MM.1S (cell line): Measurements from ENCODE around the gene ARHGEF11.

Source experiments
- EZH2phosphoT487 ChIP-seq: fragments of 300-600 bp; sonication (generic); IDR thresholded peaks from 2 replicates; pipeline ENCODE4 v1.6.1; 2018; ENCODE audit warnings: antibody characterized with exemption, low read length
- TF ChIP-seq, protein P1 (sequence below): fragments of 300-600 bp; sonication (generic); IDR thresholded peaks from 2 replicates; pipeline ENCODE4 v1.5.1; 2016; ENCODE audit warnings: antibody characterized with exemption, low read length, mixed read lengths

DNA sequence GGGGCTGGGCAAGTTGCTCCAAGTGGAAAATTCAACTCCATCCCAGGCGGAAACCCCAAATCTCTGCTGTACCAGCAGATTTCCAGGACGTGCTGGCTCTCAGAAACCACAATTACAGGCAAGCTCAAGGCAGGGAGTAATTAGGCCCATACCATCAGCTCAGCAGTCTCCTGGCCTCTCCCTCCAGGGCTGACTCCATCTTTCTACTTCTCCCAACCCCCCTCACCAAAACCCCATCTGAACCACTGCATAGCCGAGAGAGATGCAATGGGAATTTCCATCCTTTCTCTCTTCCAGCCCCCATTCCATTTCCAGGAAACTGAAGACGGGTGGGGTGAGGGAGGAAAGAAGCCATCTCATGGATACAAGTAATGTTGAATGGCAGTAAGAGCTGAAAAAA lies 41.2 kb downstream of the ARHGEF11 start:
- TF ChIP-seq, protein P1, sequence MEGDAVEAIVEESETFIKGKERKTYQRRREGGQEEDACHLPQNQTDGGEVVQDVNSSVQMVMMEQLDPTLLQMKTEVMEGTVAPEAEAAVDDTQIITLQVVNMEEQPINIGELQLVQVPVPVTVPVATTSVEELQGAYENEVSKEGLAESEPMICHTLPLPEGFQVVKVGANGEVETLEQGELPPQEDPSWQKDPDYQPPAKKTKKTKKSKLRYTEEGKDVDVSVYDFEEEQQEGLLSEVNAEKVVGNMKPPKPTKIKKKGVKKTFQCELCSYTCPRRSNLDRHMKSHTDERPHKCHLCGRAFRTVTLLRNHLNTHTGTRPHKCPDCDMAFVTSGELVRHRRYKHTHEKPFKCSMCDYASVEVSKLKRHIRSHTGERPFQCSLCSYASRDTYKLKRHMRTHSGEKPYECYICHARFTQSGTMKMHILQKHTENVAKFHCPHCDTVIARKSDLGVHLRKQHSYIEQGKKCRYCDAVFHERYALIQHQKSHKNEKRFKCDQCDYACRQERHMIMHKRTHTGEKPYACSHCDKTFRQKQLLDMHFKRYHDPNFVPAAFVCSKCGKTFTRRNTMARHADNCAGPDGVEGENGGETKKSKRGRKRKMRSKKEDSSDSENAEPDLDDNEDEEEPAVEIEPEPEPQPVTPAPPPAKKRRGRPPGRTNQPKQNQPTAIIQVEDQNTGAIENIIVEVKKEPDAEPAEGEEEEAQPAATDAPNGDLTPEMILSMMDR: no peak
- no peak for TF ChIP-seq EZH2phosphoT487
